ENCODE measurements around the gene RGS9.

GRCh38 chr17:65169691-65170090 is 32.5 kb downstream of the RGS9 start:
- no peak for TF ChIP-seq POLR2A (IDR thresholded peaks at IDR 0.05; ENCODE audit: low read length)
- TF ChIP-seq GATA1 (IDR thresholded peaks at IDR 0.05; ENCODE audit: low read depth, low read length): no peak

Measured in erythroblast (primary cell).